Measurements from ENCODE around the gene PEBP1.
A peak's percentile ranks its signal among the peaks of the same experiment; 100 is the strongest.
"Not testable (repeated sequence)": the region's sequence is repeated elsewhere in the genome, so short reads cannot be mapped to it uniquely, and the experiment has no call there.

PEBP1 gene

GRCh38 chr12:118129436-118129835 lies 6.5 kb upstream of the PEBP1 start:
- DNase-seq (ENCODE audit: low read depth in 1 of 2, low spot score in 1 of 2), result not testable (repeated sequence)

GRCh38 chr12:118136559-118137003 lies 657 bp downstream of the PEBP1 start:
- DNase-seq (ENCODE audit: low read depth in 1 of 2, low spot score in 1 of 2), result peak in 1 of 2 donors; percentile 5

- no peak for DNase-seq (ENCODE audit: low read depth in 1 of 2, low spot score in 1 of 2)
Observed at GRCh38 chr12:118137148-118137678, 1.3 kb downstream of the PEBP1 start.

- DNase-seq (ENCODE audit: low read depth in 1 of 2, low spot score in 1 of 2), result no peak
Observed at GRCh38 chr12:118140825-118141224, 4.9 kb downstream of the PEBP1 start.

GRCh38 chr12:118144499-118144898 lies 8.6 kb downstream of the PEBP1 start:
- DNase-seq (ENCODE audit: low read depth in 1 of 2, low spot score in 1 of 2), result no peak

GRCh38 chr12:118145113-118145797 lies 9.3 kb downstream of the PEBP1 start:
- DNase-seq (ENCODE audit: low read depth in 1 of 2, low spot score in 1 of 2), result no peak

GRCh38 chr12:118145798-118146156 lies 9.9 kb downstream of the PEBP1 start:
- DNase-seq (ENCODE audit: low read depth in 1 of 2, low spot score in 1 of 2), result no peak

DNA sequence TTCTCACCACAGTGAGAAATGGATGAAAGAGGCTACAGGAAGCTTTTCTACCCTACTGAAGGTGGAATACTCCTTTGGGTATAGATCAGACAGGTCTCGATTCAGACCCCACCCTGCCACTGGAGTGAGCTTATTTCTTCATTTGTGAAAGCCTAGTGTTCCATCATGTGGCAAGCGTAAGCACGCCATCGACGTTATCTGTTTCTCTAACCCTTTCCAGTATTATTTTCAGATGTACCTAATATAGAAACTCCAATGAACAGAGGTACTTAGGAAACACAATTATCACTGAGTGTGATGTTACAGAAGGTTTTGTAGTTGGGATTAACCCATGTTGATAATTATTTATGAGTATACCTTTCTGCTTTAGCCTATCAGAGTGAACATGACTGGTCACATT lies 12.4 kb downstream of the PEBP1 start:
- no peak for DNase-seq (ENCODE audit: low read depth in 1 of 2, low spot score in 1 of 2)

- DNase-seq (ENCODE audit: low read depth in 1 of 2, low spot score in 1 of 2), result no peak
Observed at GRCh38 chr12:118150625-118151024, 14.7 kb downstream of the PEBP1 start.

- DNase-seq (ENCODE audit: low read depth in 1 of 2, low spot score in 1 of 2), result no peak
Observed at GRCh38 chr12:118151755-118152154, 15.8 kb downstream of the PEBP1 start.

DNA sequence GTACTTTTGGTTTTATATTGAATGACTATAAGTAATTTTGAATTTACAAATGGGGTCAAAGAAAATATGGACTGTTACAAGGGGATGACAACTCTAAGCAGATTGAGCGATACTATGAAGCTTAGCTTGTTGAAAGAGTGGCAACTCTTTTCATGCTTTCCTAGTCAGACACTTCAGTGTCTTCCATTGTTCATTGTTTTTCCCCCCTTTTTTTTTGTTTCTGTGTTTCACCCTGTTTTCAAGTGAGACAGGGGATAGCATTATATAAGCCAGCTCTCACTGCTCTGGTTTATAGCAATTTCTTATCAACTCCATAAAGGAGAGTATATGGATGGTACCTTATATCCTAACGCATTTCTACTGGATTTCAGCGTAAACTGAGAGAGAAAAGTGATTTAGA lies 24.6 kb downstream of the PEBP1 start:
- no peak for DNase-seq (ENCODE audit: low read depth in 1 of 2, low spot score in 1 of 2)

DNA sequence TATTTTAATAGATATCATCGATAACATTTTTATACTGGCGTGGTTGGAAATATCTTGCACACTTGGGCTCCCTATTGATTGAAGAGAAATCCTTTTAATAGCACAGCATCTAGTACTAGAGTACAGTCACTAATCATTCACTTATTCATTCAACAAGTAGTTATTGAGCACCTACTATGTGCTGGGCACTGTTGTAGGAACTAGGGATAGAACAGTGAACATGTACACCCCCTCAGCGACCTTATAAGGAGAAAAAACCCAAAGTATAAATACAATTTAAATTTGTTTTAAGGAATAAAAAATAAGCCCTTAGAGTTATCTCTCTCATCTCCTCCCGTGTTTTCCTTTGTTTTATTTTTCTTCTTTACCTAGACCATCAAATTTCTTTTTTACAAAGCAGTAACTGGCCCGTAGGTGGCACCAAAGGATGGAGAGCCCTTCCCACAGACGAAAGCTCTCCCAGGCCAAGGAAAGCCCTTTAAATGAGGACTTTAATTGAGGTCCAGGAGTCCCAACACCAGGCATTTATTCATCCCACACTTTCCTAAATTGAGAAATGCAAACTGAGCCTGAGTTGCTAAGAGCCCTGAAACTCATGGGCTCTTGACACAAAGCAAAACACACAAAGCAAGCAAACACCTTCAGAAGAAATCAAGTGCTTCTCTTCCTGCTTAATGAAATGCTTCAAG lies 29.0 kb downstream of the PEBP1 start:
- DNase-seq (ENCODE audit: low read depth in 1 of 2, low spot score in 1 of 2), result no peak

DNA sequence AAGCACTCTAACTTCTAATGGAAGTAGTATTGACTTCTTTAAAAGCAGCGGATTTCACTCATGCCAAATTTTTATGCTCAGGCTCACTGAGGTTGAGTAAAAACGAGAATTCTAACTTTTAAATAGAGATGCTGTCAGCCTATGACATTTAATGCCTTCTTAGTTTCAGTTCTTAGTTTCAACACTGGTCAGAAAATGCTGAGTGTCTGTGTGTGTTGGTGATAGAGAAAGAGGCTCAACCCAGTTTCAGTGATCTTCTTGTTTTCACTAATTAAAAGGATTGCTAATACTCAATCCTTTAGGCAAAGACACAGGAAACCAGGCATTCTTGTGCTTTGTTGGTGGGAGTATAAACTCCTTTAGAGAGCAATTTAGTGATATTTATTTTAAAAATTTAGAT lies 31.0 kb downstream of the PEBP1 start:
- DNase-seq (ENCODE audit: low read depth in 1 of 2, low spot score in 1 of 2), result no peak

GRCh38 chr12:118175823-118176447 lies 40.0 kb downstream of the PEBP1 start:
- DNase-seq (ENCODE audit: low read depth in 1 of 2, low spot score in 1 of 2), result no peak

- no peak for DNase-seq (ENCODE audit: low read depth in 1 of 2, low spot score in 1 of 2)
Observed at GRCh38 chr12:118183155-118183554, 47.2 kb downstream of the PEBP1 start.

GRCh38 chr12:118183711-118184110 lies 47.8 kb downstream of the PEBP1 start:
- DNase-seq (ENCODE audit: low read depth in 1 of 2, low spot score in 1 of 2), result no peak

GRCh38 chr12:118185602-118186397 lies 49.9 kb downstream of the PEBP1 start:
- DNase-seq (ENCODE audit: low read depth in 1 of 2, low spot score in 1 of 2), result no peak

- no peak for DNase-seq (ENCODE audit: low read depth in 1 of 2, low spot score in 1 of 2)
Observed at GRCh38 chr12:118187751-118188435, 52.0 kb downstream of the PEBP1 start.

GRCh38 chr12:118188690-118189371 lies 52.9 kb downstream of the PEBP1 start:
- DNase-seq (ENCODE audit: low read depth in 1 of 2, low spot score in 1 of 2), result no peak

DNA sequence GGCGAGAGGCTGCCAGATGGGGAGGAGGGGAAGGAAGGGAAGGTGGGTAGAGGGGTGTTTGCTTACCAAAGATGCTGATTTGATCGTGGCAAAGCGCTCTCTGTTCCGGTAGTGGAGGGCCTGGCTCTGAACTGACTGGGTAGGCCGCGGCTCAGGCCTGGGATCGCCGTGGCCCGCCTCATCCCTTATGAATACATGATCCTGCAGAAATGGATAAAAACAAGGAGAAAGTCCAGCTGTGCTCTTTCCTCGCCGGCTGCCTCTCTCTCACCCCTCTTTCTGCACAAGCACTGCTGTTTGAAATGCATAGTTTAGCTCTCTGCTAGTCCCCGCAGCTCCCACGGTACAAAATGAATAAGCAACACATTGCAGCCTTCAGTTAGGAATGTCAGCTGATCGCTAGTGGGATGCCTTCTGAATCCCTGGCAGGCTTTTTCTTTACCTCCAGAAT lies 53.8 kb downstream of the PEBP1 start:
- DNase-seq (ENCODE audit: low read depth in 1 of 2, low spot score in 1 of 2), result no peak

All from activated T-helper 1 cell treated with anti-CD3 and anti-CD28 coated beads, Interleukin-2, amount 50 U/mL, for 16 hours (primary cell).